Right hindlimb (tissue), 1 donor: Measurements from ENCODE around the gene SLC10A7.
"Not testable (repeated sequence)": the region's sequence is repeated elsewhere in the genome, so short reads cannot be mapped to it uniquely, and the experiment has no call there.

Source experiments
- DNase-seq: peaks from one replicate; pipeline ENCODE4 v3.0.0-alpha.2; 2018

SLC10A7 gene

GRCh38 chr4:146437778-146438177 is 84.0 kb downstream of the SLC10A7 start:
- no peak for DNase-seq

GRCh38 chr4:146436423-146437162 is 85.1 kb downstream of the SLC10A7 start:
- DNase-seq = no peak

GRCh38 chr4:146435962-146436361 is 85.8 kb downstream of the SLC10A7 start:
- no peak for DNase-seq

- no peak for DNase-seq
Observed at GRCh38 chr4:146432065-146432464, 89.7 kb downstream of the SLC10A7 start.

GRCh38 chr4:146428298-146428697 is 93.4 kb downstream of the SLC10A7 start:
- DNase-seq = no peak

- no peak for DNase-seq
Observed at GRCh38 chr4:146417822-146418221, 103.9 kb downstream of the SLC10A7 start.

GRCh38 chr4:146415829-146416228 is 105.9 kb downstream of the SLC10A7 start:
- DNase-seq = no peak

GRCh38 chr4:146407669-146408084 is 114.1 kb downstream of the SLC10A7 start:
- DNase-seq = no peak

GRCh38 chr4:146407257-146407656 is 114.5 kb downstream of the SLC10A7 start:
- DNase-seq = no peak

- no peak for DNase-seq
Observed at GRCh38 chr4:146401274-146401673, 120.5 kb downstream of the SLC10A7 start.

- no peak for DNase-seq
Observed at GRCh38 chr4:146398896-146399445, 122.8 kb downstream of the SLC10A7 start.

- no peak for DNase-seq
Observed at GRCh38 chr4:146398404-146398803, 123.3 kb downstream of the SLC10A7 start.

GRCh38 chr4:146389561-146389960 is 132.2 kb downstream of the SLC10A7 start:
- no peak for DNase-seq

- no peak for DNase-seq
Observed at GRCh38 chr4:146382194-146382593, 139.5 kb downstream of the SLC10A7 start.

GRCh38 chr4:146381263-146381872 is 140.4 kb downstream of the SLC10A7 start:
- DNase-seq = no peak

- DNase-seq = no peak
Observed at GRCh38 chr4:146379744-146380143, 142.0 kb downstream of the SLC10A7 start.

- no peak for DNase-seq
Observed at GRCh38 chr4:146371812-146372211, 149.9 kb downstream of the SLC10A7 start.

GRCh38 chr4:146370841-146371240 is 150.9 kb downstream of the SLC10A7 start:
- DNase-seq = no peak

GRCh38 chr4:146369446-146369845 is 152.3 kb downstream of the SLC10A7 start:
- no peak for DNase-seq

- no peak for DNase-seq
Observed at GRCh38 chr4:146368209-146368608, 153.5 kb downstream of the SLC10A7 start.

- DNase-seq = no peak
Observed at GRCh38 chr4:146367347-146367746, 154.4 kb downstream of the SLC10A7 start.

- DNase-seq = no peak
Observed at GRCh38 chr4:146359771-146360170, 162.0 kb downstream of the SLC10A7 start.

GRCh38 chr4:146350114-146350513 is 171.6 kb downstream of the SLC10A7 start:
- not testable (repeated sequence) for DNase-seq

- DNase-seq = no peak
Observed at GRCh38 chr4:146349306-146349705, 172.4 kb downstream of the SLC10A7 start.
